ENCODE measurements around the gene JPT1. TPM values are rescaled to one million over a fixed set of nuclear protein-coding genes. Genes with fewer than 3 reads are reported as not detected.
A peak's percentile ranks its signal among the peaks of the same experiment; 100 is the strongest.
"Not testable (repeated sequence)": the region's sequence is repeated elsewhere in the genome, so short reads cannot be mapped to it uniquely, and the experiment has no call there.

JPT1 gene
- total RNA-seq, 1 experiment from 2014 or later: 360 TPM

DNA sequence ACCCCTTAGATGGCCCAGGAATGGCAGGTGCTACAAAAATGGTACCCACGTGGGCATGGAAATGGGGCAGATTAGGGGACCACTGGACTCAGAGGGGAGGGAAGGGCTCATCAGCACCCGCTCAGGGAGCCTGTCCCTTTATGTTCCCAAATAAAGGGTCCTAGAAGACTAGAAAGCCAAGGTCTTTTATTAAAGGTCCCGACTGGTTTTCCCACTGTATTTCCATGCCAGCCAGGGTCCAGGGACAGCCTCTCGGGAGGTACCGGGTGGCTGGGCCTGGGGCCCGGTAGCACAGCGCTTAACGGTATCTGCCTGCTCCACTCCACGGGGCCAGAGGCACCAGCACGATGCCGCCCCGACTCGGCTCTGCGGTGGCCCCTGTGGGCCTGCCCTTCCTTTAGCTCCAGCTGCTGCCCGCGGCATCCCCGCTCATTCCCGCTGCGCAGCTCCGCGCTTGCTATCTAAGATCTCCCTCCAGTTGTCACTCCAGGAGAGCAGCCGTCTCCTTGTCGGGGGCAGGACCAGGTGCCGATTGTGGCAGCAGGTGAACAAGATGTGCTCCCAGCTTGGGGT lies 24.2 kb downstream of the JPT1 start:
- no peak for DNase-seq (ENCODE audit: low read depth)

DNA sequence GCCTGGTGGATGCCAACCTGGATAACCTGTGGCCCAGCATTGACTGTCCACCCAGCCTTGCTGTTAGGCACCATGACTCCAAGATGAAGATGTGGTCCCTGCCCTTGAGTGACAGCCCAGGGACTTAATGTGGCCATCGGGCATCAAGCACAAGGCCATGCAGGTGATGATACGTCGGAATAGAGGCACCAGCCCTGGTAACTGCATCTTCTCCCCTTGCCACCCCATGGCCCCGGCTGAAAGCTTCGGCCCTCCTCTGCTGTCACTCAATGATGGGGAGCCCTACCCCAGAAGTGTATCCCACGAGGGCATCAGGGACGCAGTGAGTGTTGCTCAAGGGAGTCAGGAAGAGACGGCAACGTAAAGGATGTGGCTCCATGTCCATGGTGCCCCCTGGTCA lies 24.7 kb downstream of the JPT1 start:
- no peak for DNase-seq (ENCODE audit: low read depth)

DNA sequence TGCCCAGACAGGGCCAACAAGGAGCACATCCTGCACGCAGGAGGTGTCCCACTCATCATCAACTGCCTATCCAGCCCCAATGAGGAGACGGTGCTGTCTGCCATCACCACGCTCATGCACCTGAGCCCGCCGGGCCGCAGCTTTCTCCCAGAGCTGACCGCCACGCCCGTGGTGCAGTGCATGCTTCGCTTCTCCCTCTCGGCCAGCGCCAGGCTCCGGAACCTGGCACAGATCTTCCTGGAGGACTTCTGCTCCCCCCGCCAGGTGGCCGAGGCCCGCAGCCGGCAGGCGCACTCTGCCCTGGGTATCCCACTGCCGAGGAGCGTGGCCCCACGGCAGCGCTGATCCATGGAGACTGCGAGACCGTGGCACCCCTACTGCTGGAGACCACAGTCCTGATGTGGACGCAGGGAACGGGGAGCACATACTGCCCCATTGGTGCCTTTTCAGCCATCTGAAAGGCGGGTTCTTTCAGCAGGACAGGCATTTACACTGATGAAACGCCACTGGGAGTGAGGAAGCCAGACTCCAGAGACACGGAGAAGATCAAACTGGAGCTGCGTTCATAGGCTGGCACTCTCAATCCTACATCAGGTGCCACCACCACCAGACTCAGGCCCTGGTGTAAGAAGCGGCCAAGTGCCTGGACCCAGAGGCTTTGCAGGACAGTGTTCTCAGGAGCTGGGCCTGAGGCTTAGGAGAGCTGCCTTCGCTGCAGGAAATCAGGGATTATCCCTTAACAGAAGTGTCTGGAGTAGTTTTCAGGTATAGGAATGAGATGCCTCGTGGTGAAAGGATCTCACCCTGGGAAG lies 25.4 kb downstream of the JPT1 start:
- DNase-seq (ENCODE audit: low read depth): no peak

- DNase-seq (ENCODE audit: low read depth): not testable (repeated sequence)
Observed at GRCh38 chr17:75127936-75128335, 26.4 kb downstream of the JPT1 start.

DNA sequence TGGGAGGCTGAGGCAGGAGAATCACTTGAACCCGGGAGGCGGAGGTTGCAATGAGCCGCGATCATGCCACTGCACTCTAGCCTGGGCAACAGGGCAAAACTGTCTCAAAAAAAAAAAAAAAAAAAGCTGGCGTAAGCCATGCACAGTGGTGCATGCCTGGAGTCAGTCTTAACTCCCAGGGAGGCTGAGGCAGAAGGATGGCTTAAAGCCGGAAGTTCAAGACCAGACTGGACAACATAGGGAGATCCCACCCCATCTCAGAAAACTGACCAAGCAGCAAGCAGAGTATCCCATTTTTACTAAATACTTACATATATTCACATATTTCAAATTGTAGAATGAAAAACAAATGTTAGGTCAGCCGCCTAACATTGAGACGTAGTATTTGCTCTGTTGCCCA lies 27.4 kb downstream of the JPT1 start:
- no peak for DNase-seq (ENCODE audit: low read depth)

- no peak for DNase-seq (ENCODE audit: low read depth)
Observed at GRCh38 chr17:75125984-75126383, 28.3 kb downstream of the JPT1 start.

DNA sequence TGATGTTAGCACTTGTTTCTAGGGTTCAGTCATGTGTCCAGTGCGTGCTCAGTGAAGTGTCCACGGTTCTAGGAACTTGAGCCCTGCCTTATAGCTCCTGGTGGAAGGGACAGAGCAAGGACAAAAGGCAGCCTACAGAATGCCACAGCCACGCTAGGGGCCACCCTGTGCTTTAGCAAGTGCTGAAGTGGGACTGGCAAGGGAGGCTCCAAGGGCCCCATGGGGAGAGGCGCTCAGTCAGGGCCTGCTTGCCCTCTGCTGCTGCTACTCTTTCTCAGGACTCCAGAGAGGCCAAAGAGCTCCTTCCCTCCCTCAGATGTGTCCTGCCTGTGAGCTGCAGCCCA lies 29.5 kb downstream of the JPT1 start:
- DNase-seq (ENCODE audit: low read depth): no peak

DNA sequence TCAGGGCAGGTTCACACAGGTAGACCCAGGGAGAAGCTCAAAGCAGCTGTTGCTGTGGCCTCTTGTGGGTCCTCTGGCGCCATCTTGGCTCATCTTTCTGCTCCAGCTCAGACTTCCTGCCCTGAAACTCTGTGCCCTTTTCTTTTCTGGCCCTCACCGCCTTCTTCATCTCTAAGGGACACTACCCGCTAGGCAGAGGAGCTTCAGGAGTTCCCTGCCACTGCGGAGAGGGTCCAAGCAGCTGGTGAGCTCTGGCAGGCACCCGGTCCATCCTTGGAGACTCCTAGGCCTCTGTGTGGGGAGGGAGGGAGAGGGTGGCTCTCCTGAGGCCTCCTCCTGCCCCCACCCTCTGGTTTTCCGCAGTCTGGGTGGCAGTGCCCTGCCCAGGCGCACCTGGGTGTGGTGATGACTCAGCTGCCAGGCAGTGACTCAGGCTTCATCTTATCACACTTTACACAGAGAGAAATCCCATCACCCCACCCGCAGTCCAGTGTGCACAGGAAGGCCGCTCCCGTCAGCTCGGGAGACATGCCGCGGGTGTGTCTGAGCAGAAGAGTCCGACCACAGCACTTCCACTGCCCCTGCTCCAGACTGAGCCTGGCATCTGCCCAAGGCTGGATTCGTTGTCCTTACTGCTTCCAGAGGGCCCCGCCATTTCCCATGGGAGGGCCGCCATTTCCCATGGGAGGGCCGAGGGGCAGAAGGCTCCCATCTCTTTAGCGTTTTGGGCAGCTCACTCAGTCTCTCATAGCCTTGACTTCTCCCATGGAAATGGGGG lies 30.1 kb downstream of the JPT1 start:
- peak; percentile 96 for DNase-seq (ENCODE audit: low read depth)

- no peak for DNase-seq (ENCODE audit: low read depth)
Observed at GRCh38 chr17:75118307-75118706, 36.0 kb downstream of the JPT1 start.

DNA sequence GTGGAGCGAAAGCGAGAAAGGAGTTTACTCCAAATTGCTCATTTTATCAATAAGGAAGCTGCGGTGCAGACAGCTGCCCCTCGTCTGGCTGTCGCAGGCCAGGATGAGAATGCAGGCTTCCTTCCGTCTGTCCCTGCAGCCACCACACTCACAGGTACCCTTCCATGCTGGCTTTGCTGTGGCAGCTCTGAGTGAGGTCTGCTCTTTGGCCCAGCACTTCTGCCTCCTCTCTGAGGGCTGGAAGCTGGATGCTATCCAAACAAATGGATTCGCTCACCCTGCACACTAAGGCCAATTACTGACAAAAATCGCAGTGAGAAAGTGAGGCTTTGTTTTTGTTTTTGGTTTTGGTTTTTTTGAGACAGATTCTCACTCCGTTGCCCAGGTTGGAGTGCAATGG lies 37.6 kb downstream of the JPT1 start:
- DNase-seq (ENCODE audit: low read depth): no peak

DNA sequence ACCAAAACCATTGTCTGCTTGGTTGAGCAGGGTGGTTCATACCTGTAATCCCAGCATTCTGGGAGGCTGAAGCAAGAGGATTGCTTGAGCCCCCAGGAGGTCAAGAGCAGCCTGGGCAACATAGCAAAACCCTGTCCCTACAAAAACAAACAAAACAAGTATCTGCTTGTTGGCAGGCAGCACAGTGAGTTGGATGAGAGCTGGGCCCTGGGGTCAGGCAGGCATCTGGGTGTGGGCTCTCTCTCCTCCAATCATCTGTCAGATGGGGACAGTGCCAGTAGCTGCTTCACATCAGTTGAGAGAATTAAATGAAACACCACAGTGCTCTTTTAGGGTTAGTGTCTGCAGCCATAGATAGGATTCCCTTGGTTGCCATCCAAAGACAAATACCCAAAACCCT lies 38.8 kb downstream of the JPT1 start:
- no peak for DNase-seq (ENCODE audit: low read depth)

DNA sequence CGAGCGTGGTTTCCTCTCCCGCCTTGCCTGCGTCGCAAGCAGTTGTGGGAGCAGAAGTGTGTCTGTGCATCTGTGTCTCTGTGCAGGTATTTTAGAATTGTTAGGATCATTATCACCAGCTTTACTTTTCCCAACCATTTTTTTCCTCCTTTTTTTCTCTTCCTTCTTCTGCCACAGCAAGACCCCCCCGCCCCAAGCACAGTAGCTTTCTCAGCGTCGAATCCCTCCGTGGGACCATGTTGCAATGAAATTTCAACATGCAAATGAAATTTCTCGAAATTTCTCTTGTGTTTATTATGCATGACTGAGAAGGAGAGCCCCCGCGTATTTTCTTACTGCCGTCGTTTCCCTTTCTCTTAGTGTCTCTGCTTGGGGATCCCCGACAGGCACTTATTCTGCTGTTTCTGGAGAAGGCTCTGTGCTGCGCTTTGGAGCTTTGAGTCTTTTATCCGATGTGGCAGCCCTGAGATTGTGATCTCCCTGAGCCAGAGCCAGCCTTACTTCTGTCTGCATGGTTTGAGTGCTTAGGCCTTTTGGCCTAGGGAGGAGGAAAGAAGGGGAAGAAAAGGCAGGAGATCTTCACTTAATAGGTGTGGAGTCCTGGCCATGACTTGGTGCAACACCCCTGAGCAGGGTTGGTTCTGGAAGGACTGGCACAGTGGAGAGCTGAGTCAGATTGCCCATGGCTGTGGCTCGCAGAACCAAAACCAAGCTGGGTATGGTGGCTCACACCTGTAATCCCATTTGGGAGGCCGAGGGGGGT lies 39.6 kb downstream of the JPT1 start:
- no peak for DNase-seq (ENCODE audit: low read depth)

GRCh38 chr17:75113798-75114551 lies 40.3 kb downstream of the JPT1 start:
- peak; percentile 79 for DNase-seq (ENCODE audit: low read depth)

DNA sequence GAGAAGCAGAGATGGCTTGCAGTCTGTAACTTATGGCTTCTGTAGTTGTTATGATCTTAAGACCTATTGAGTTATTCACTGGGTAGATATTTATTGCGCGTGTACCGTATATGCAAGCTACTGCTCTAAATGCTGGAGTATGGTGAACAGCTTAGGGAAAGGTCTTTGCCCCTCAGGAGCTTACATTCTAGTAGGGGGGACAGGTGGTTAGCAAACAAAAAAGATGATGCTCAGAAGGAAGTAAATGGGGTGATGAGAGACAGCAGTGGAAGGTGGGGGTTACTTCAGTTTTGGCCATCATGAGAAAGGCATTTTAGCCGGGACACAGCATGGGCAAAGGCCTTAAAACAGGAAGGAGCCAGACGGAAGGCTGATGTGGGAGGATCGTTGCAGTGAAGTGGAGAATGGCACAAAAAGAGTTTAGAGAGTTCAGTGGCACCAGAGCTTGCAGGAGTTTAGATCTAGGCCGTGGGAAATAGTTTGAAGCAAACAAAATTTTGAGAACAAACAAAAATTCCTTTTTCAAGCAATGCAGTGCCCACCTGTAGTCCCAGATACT lies 42.5 kb downstream of the JPT1 start:
- no peak for DNase-seq (ENCODE audit: low read depth)

GRCh38 chr17:75110234-75110937 lies 43.9 kb downstream of the JPT1 start:
- DNase-seq (ENCODE audit: low read depth): no peak

DNA sequence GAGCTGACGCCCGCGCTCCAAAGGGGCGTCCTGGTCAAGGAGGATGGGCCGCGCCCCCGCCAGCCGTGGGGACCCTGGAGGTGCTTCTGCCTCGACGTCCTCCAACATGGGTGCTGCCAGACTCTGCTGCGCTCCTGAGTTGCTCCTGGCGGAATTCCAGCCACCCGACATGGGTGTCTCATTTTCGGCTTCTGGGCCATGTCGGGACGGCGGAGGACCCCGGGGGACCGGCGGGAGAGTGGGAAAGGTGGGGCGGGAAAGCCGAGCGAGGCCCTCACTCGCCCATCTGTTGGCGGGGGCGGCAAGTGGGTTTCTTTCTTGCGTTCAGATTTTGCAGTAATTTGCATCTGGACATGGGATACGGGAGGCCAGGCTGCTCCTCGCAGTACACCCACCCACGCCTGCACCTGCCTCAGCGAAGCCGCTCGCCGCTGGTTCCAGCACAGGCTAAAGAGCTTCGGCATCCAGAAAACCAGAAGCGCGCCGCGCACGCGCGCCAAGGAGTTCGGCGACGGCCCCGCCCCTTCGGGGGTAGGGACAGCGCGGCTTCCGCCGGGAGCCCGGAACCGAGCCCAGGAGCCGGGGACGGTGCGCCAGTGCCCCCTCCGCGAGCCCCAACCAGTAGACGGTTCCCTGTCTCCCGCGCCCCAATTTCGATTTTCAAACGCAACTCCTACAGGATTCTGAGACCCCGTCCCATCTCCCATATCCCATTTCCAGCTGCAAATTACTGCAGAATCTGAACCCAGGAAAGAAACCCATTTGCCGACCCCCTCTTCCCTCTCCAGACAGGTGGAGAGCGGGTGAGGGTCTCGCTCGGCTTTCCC lies 44.7 kb downstream of the JPT1 start, which contains the start of gene ARMC7:
ARMC7 (plus strand) TSS at position 563 of the 827 bp plus-strand sequence. CDS start 320 bp downstream, outside the sequence.
- DNase-seq (ENCODE audit: low read depth): peak; percentile 83

DNA sequence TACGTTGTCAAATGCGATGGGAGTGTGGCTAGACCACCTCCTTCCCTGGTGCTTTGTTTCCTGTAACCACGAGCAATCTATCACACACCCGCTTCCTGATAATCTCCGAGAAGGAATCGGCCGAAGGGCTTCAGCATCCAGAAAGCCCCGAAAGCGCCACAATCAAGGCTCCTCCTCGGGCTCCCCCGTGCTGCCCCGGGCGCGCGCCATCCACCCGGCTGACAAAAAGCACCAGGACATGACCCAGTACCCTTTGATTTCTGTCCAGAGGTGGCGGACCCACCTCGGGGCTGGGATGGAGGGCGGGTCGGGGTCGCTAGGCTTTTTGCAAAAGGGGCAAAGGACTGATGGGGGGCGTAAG lies 45.3 kb downstream of the JPT1 start:
- DNase-seq (ENCODE audit: low read depth): no peak

GRCh38 chr17:75108193-75108592 lies 46.1 kb downstream of the JPT1 start:
- no peak for DNase-seq (ENCODE audit: low read depth)
